ENCODE results near the gene DCST2.

- TF ChIP-seq CTCF (IDR thresholded peaks at IDR 0.05) (no peak), EP300 (IDR thresholded peaks at IDR 0.05) (no peak)
Measured at GRCh38 chr1:155082301-155083051, 48.9 kb upstream of the DCST2 start.
